K562 (cell line): ENCODE measurements around the gene ANKRD13A. TPM values are rescaled to one million over a fixed set of nuclear protein-coding genes. Genes with fewer than 3 reads are reported as not detected.

Experiments used
- CBX5 ChIP-seq: IDR thresholded peaks from 2 replicates; pipeline ENCODE4 v1.6.1; 2014; ENCODE audit warnings: low read depth, borderline replicate concordance
- CCAR2 ChIP-seq: fragments of 200-400 bp; formaldehyde crosslinking; IDR thresholded peaks from 2 replicates; pipeline ENCODE4 v1.6.1; 2017; ENCODE audit warnings: mild to moderate bottlenecking, low read depth, low read length
- FOXA3 ChIP-seq, 2 experiments: fragments of 450-650 bp in 1 of 2; sonication (generic) in 1 of 2; formaldehyde crosslinking; IDR thresholded peaks in 1 of 2; conservative IDR thresholded peaks in 1 of 2; 2 replicates each; pipeline versions ENCODE4 v1.4.0 to v1.8.0; 2020 to 2022; ENCODE audit warnings: mild to moderate bottlenecking in 2 of 2, missing genetic modification reagents in 1 of 2
- HLTF ChIP-seq: fragments of 450-650 bp; IDR thresholded peaks from 2 replicates; pipeline ENCODE4 v1.6.1; 2016
- MAFK ChIP-seq: IDR thresholded peaks from 2 replicates; pipeline ENCODE4 v1.6.1; 2011; ENCODE audit warnings: low read length, improper control_type of control experiment
- NR3C1 ChIP-seq: sonication (generic); formaldehyde crosslinking; IDR thresholded peaks from 2 replicates; pipeline ENCODE4 v1.8.1; 2022; ENCODE audit warnings: missing genetic modification reagents
- POLR2AphosphoS5 ChIP-seq: IDR thresholded peaks from 2 replicates; pipeline ENCODE4 v1.6.1; 2011; ENCODE audit warnings: mild to moderate bottlenecking, low read depth, low read length, moderate library complexity; ENCODE audit not compliant: control insufficient read depth, insufficient read depth
- ZNF174 ChIP-seq: fragments of 250-450 bp; sonication (Bioruptor Pico); IDR thresholded peaks from 2 replicates; pipeline ENCODE4 v1.4.0; 2020; ENCODE audit warnings: mild to moderate bottlenecking
- polyA plus RNA-seq, 8 experiments: library from polyadenylated mRNA; depleted of rRNA in 4 of 8; stranded (reverse) in 5 of 8; unstranded in 3 of 8; fragments of >200 nt; fragmentation: Nextera tagmentation in 2 of 8; fragmentation: Illumina TruSeq in 1 of 8; extraction: Ambion mirVana in 2 of 8; extraction: Trizol in 1 of 8; gene quantifications; 2 replicates each; pipeline versions ENCODE4 v1.2.1 to v1.2.3, GENCODE V29; 2011 to 2014; ENCODE audit warnings: inconsistent platforms in 1 of 8, missing spikeins in 1 of 8
- total RNA-seq, 7 experiments: library from RNA; depleted of rRNA in 6 of 7; stranded (reverse); fragments of >200 nt in 6 of 7; fragmentation: Illumina TruSeq in 2 of 7; extraction: Trizol in 2 of 7; gene quantifications; 2 replicates each; pipeline versions ENCODE4 v1.2.1 to v1.2.3, GENCODE V29; 2011 to 2021; ENCODE audit warnings: low replicate concordance in 1 of 7
- TF ChIP-seq, protein P1 (sequence below): fragments of 450-650 bp; formaldehyde crosslinking; IDR thresholded peaks from 2 replicates; pipeline ENCODE4 v1.4.0; 2020; ENCODE audit warnings: mild to moderate bottlenecking, mixed read lengths
- TF ChIP-seq, protein P2 (sequence below): fragments of 250-450 bp; sonication (Bioruptor Pico); IDR thresholded peaks from 2 replicates; pipeline ENCODE4 v1.5.0; 2021
- TF ChIP-seq, protein P3 (sequence below): fragments of 450-650 bp; IDR thresholded peaks from 2 replicates; pipeline ENCODE4 v1.7.0; 2016; ENCODE audit warnings: borderline replicate concordance
- TF ChIP-seq, protein P4 (sequence below): sonication (generic); formaldehyde crosslinking; IDR thresholded peaks from 2 replicates; pipeline ENCODE4 v1.8.0; 2023; ENCODE audit warnings: mild to moderate bottlenecking, missing genetic modification reagents
- TF ChIP-seq, protein P5 (sequence below): fragments of 450-650 bp; formaldehyde crosslinking; IDR thresholded peaks from 2 replicates; pipeline ENCODE4 v1.4.0; 2020; ENCODE audit warnings: mild to moderate bottlenecking, moderate library complexity

Gene ANKRD13A
- total and polyA plus RNA-seq, 9 of the 15 experiments (the other 6 are each of a cell fraction or from before 2014, with no cell fraction given) = 5.0 to 55.0 (median 41.5) TPM

DNA sequence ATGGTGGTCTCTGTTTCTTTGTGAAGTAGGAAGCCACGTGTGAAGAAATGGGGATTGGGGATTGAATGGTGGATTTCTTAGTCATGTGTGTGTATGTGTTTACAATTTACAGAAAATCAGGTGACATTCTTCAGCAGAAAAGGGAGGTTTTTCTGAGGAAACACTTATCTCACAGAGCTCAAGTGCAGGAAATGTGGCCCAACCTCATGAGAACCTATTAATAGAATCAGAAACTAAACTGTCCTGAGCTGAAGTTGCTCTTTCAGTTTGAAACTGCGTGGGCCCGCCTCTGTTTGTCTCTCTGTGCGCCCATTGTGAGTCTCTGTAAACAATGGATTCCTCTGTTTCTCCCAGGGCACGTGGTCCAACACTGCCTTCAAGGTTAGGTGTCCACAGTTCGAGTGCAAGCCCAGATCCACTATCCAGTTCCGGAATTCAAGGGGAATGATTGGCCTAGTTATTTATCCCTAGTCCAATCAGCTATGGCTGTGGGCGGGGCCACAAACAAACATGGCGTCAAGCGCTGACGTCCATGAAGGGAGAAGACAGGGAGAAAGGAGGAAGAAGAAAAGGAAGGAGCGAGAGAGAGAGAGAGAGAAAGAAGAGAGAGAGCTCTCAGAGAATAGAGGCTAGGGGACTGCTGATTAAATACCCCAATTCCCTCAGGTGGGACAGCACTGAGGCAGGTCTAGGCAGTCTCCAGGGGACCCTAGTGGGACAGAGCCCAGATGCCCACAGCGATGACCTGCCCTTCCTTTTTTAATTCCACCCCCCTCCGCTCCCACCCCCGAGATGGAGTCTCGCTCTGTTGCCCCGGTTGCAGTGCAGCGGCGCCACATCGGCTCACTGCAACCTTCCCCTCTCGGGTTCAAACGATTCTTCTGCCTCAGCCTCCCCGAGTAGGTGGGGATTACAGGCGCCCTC, 80.5 kb downstream of the ANKRD13A start (continued):
- TF ChIP-seq, protein P1, sequence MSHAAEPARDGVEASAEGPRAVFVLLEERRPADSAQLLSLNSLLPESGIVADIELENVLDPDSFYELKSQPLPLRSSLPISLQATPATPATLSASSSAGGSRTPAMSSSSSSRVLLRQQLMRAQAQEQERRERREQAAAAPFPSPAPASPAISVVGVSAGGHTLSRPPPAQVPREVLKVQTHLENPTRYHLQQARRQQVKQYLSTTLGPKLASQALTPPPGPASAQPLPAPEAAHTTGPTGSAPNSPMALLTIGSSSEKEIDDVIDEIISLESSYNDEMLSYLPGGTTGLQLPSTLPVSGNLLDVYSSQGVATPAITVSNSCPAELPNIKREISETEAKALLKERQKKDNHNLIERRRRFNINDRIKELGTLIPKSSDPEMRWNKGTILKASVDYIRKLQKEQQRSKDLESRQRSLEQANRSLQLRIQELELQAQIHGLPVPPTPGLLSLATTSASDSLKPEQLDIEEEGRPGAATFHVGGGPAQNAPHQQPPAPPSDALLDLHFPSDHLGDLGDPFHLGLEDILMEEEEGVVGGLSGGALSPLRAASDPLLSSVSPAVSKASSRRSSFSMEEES (CRISPR knock-in tag) = no peak
- TF ChIP-seq, protein P2, sequence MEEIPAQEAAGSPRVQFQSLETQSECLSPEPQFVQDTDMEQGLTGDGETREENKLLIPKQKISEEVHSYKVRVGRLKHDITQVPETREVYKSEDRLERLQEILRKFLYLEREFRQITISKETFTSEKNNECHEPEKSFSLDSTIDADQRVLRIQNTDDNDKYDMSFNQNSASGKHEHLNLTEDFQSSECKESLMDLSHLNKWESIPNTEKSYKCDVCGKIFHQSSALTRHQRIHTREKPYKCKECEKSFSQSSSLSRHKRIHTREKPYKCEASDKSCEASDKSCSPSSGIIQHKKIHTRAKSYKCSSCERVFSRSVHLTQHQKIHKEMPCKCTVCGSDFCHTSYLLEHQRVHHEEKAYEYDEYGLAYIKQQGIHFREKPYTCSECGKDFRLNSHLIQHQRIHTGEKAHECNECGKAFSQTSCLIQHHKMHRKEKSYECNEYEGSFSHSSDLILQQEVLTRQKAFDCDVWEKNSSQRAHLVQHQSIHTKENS (CRISPR knock-in tag) = no peak
- TF ChIP-seq CCAR2 (no peak), CBX5 (0 out of 2 replicates have a peak, but pooled peaks have one; percentile 41), MAFK (peak; percentile 7; the same call in 1 of the 2 replicates), HLTF (no peak), POLR2AphosphoS5 (0 out of 2 replicates have a peak, but pooled peaks have one; percentile 21), ZNF174 (CRISPR knock-in tag) (no peak), NR3C1 (no peak), FOXA3 (CRISPR knock-in tag; conservative IDR thresholded peaks at IDR 0.05 in 1 of 2, IDR thresholded peaks at IDR 0.05 in 1 of 2) (peak; percentile 82 to 93)
- TF ChIP-seq, protein P3, sequence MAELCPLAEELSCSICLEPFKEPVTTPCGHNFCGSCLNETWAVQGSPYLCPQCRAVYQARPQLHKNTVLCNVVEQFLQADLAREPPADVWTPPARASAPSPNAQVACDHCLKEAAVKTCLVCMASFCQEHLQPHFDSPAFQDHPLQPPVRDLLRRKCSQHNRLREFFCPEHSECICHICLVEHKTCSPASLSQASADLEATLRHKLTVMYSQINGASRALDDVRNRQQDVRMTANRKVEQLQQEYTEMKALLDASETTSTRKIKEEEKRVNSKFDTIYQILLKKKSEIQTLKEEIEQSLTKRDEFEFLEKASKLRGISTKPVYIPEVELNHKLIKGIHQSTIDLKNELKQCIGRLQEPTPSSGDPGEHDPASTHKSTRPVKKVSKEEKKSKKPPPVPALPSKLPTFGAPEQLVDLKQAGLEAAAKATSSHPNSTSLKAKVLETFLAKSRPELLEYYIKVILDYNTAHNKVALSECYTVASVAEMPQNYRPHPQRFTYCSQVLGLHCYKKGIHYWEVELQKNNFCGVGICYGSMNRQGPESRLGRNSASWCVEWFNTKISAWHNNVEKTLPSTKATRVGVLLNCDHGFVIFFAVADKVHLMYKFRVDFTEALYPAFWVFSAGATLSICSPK = 0 out of 2 replicates have a peak, but pooled peaks have one; percentile 17
- TF ChIP-seq, protein P4, sequence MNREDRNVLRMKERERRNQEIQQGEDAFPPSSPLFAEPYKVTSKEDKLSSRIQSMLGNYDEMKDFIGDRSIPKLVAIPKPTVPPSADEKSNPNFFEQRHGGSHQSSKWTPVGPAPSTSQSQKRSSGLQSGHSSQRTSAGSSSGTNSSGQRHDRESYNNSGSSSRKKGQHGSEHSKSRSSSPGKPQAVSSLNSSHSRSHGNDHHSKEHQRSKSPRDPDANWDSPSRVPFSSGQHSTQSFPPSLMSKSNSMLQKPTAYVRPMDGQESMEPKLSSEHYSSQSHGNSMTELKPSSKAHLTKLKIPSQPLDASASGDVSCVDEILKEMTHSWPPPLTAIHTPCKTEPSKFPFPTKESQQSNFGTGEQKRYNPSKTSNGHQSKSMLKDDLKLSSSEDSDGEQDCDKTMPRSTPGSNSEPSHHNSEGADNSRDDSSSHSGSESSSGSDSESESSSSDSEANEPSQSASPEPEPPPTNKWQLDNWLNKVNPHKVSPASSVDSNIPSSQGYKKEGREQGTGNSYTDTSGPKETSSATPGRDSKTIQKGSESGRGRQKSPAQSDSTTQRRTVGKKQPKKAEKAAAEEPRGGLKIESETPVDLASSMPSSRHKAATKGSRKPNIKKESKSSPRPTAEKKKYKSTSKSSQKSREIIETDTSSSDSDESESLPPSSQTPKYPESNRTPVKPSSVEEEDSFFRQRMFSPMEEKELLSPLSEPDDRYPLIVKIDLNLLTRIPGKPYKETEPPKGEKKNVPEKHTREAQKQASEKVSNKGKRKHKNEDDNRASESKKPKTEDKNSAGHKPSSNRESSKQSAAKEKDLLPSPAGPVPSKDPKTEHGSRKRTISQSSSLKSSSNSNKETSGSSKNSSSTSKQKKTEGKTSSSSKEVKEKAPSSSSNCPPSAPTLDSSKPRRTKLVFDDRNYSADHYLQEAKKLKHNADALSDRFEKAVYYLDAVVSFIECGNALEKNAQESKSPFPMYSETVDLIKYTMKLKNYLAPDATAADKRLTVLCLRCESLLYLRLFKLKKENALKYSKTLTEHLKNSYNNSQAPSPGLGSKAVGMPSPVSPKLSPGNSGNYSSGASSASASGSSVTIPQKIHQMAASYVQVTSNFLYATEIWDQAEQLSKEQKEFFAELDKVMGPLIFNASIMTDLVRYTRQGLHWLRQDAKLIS (CRISPR knock-in tag) = peak; percentile 96
- TF ChIP-seq, protein P5, sequence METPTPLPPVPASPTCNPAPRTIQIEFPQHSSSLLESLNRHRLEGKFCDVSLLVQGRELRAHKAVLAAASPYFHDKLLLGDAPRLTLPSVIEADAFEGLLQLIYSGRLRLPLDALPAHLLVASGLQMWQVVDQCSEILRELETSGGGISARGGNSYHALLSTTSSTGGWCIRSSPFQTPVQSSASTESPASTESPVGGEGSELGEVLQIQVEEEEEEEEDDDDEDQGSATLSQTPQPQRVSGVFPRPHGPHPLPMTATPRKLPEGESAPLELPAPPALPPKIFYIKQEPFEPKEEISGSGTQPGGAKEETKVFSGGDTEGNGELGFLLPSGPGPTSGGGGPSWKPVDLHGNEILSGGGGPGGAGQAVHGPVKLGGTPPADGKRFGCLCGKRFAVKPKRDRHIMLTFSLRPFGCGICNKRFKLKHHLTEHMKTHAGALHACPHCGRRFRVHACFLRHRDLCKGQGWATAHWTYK (CRISPR knock-in tag) = peak; percentile 73
